Stimulated activated naive CD8-positive, alpha-beta T cell treated with anti-CD3 and anti-CD28 coated beads, Interleukin-15, Interleukin-2, amounts not matched to agents 100 ng/mL and 50 ng/mL, for 24 hours (primary cell): ENCODE measurements around the gene TCOF1.

ENCODE experiments used
- H3K27ac Mint-ChIP-seq: one replicate; pipeline ENCODE4 v1.8.0; 2021; ENCODE audit warnings: mild to moderate bottlenecking, mixed read lengths
- H3K27me3 Mint-ChIP-seq: one replicate; pipeline ENCODE4 v1.8.0; 2021; ENCODE audit warnings: mixed read lengths
- H3K36me3 Mint-ChIP-seq: one replicate; pipeline ENCODE4 v1.8.0; 2021; ENCODE audit warnings: low read depth, mixed read lengths
- H3K4me1 Mint-ChIP-seq: one replicate; pipeline ENCODE4 v1.8.0; 2021; ENCODE audit warnings: low read depth, mixed read lengths
- H3K4me3 Mint-ChIP-seq: one replicate; pipeline ENCODE4 v1.8.0; 2021; ENCODE audit warnings: mild to moderate bottlenecking, mixed read lengths
- H3K9me3 Mint-ChIP-seq: one replicate; pipeline ENCODE4 v1.8.0; 2021; ENCODE audit warnings: mixed read lengths

TCOF1 gene

DNA sequence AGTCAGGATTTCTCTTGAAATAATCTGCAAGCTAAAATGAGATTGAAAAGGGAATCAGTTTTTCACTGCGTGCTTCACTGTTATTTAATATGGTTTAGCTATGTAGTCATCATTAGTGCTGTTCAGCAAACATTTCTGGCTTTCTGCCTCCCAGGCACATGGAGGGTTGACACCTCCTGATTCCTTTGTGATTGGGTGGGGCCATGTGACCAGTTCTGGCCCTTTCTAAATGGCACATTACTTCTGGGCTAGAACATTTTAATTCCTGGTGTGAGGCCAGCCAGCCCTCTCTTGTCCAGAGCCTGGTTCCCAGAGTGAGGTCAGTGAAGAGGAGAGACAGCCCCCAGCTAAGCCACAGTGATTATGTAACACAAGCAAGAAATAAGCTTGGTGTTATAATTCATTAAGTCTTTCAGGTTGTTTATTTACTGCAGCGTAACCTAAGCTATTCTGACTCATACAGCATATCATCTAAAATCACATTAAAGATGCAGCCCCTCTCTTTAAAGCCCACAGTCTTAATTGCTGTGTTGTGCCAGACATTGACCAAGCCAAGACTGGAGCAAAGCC, 37.4 kb upstream of the TCOF1 start:
- H3K36me3 Mint-ChIP-seq: no peaks in the 10 kb centered on the region
- no peaks in the 10 kb centered on the region for H3K27me3 Mint-ChIP-seq
- H3K9me3 Mint-ChIP-seq: peaks cover 4% of the 10 kb centered on the region
- H3K4me1 Mint-ChIP-seq: peaks cover 3% of the 10 kb centered on the region
- H3K27ac Mint-ChIP-seq: no peak overlapping the region
- no peak overlapping the region for H3K4me3 Mint-ChIP-seq

DNA sequence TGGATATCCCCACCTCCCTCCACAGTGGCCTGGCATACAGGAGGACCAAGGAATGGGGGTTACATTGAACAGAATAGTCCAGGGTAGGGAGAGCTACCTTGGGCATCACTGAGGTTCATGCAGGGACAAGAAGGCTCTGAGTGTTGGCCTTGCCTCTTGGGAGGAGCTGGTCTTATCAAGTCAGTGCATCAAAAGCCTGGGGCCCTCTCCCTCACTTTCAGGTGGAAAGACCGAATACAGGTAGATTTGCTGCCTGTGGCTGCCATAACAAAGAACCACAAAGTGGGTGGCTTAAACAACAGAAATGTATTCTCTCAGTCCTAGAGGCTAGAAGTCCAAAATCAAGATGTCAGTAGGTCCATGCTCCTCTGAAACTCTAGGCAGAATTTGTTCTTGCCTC, 36.3 kb upstream of the TCOF1 start:
- Mint-ChIP-seq H3K27me3 (no peaks in the 10 kb centered on the region), H3K36me3 (no peaks in the 10 kb centered on the region), H3K4me1 (peaks cover 3% of the 10 kb centered on the region), H3K4me3 (no peak overlapping the region), H3K27ac (no peak overlapping the region), H3K9me3 (peaks cover 4% of the 10 kb centered on the region)

DNA sequence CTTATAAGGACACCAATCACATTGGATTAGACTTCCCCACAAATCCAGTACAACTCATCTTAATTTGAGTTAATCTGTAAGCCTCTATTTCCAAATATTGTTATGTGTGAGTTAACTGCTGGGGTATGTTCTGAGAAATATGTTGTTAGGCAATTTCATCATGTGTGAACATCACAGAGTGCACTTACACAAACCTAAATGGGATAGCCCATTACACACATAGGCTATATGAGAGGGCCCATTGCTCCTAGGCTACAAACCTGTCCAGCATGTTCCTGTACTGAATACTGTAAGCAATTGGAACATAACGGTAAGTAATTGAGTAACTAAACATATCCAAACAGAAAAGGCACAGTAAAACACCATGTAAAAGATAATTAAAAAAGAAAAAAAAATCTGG, 35.7 kb upstream of the TCOF1 start:
- H3K4me1 Mint-ChIP-seq: peaks cover 3% of the 10 kb centered on the region

DNA sequence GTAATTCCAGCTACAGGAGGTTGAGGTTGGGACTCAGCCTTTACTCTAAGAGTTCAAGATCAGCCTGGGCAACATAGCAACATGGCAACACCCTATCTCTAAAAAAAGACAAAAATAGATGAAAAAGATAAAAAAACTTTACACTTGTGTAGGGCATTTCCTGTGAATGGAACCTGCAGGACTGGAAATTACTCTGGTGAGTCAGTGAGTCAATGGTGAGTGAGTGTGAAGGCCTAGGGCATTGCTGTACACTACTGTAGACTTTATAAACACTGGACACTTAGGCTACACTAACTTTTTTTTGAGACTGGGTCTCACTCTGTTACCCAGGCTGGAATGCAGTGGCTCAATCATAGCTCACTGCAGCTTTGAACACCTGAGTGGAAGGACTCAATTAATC, 35.3 kb upstream of the TCOF1 start:
- Mint-ChIP-seq H3K27me3 (no peaks in the 10 kb centered on the region), H3K4me3 (no peak overlapping the region), H3K36me3 (no peaks in the 10 kb centered on the region), H3K9me3 (peaks cover 4% of the 10 kb centered on the region), H3K4me1 (peaks cover 3% of the 10 kb centered on the region), H3K27ac (no peak overlapping the region)

More for the DNA sequence above, 35.7 kb upstream of the TCOF1 start:
- Mint-ChIP-seq H3K36me3 (no peaks in the 10 kb centered on the region), H3K4me3 (no peak overlapping the region), H3K27ac (no peak overlapping the region), H3K27me3 (no peaks in the 10 kb centered on the region), H3K9me3 (peaks cover 4% of the 10 kb centered on the region)

DNA sequence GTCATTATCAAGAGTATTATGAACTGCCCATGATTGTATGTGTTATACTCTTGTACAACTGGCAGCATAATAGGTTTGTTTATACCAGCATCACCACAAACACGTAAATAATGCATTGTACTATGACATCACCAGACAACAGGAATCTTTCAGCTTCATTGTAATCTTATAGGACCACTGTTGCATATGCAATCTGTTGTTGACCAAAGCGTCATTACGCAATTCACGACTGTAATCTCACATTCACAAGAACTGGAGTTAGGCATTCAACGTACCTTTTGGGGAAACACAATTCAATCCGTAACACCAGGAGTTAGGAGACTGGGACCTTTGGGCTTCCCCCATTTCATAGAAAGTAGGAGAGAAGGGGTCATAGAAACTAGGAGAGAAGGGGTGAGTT, 34.4 kb upstream of the TCOF1 start:
- H3K27me3 Mint-ChIP-seq: no peaks in the 10 kb centered on the region
- H3K4me3 Mint-ChIP-seq: no peak overlapping the region
- no peaks in the 10 kb centered on the region for H3K4me1 Mint-ChIP-seq
- H3K9me3 Mint-ChIP-seq: peaks cover 4% of the 10 kb centered on the region
- H3K27ac Mint-ChIP-seq: no peak overlapping the region
- H3K36me3 Mint-ChIP-seq: no peaks in the 10 kb centered on the region

DNA sequence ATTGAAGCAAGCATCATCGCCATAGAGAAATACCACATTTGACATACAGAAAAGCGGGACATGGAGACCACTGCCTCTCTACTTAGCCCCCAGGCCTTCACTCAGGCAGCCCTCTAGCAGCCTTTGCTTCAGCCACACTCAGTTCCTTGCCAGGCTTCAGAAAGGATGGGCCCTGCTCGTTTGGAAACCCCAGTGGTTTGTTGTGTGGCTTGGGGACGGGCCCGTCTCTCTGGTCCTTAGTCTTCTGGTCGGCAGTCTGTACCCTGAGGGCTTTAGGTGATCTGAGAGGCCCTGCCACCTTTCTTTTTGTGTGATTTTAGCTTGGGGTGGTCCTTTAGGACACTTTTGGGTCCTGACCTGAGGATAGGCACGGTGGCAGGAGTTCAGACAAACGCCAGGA, 33.7 kb upstream of the TCOF1 start:
- H3K27me3 Mint-ChIP-seq: no peaks in the 10 kb centered on the region
- H3K9me3 Mint-ChIP-seq: peaks cover 4% of the 10 kb centered on the region
- no peaks in the 10 kb centered on the region for H3K36me3 Mint-ChIP-seq
- H3K27ac Mint-ChIP-seq: no peak overlapping the region
- H3K4me1 Mint-ChIP-seq: no peaks in the 10 kb centered on the region
- H3K4me3 Mint-ChIP-seq: no peak overlapping the region

DNA sequence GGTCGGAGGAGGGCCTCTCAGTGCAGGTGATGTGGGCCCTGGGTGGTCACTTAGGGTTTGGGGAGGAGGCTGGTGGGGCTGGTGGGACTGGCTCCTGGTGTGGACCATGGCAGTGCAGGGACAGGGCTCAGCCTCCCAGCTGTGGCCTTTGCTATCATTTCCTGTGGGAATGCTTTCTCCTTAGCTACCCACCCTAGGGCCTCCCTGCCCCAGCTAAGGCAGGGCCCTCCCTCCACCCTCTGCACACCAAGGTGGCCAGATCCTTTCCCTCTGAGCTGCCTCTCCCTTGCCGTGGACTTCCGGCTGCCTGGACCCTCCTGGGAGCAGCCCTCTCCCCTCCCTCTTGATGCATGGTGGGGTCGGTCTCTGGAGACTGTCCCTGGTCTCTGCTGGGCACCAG, 32.1 kb upstream of the TCOF1 start:
- H3K27me3 Mint-ChIP-seq: no peaks in the 10 kb centered on the region
- no peaks in the 10 kb centered on the region for H3K4me1 Mint-ChIP-seq
- no peak overlapping the region for H3K4me3 Mint-ChIP-seq
- H3K27ac Mint-ChIP-seq: no peak overlapping the region
- no peaks in the 10 kb centered on the region for H3K36me3 Mint-ChIP-seq
- peaks cover 4% of the 10 kb centered on the region for H3K9me3 Mint-ChIP-seq

DNA sequence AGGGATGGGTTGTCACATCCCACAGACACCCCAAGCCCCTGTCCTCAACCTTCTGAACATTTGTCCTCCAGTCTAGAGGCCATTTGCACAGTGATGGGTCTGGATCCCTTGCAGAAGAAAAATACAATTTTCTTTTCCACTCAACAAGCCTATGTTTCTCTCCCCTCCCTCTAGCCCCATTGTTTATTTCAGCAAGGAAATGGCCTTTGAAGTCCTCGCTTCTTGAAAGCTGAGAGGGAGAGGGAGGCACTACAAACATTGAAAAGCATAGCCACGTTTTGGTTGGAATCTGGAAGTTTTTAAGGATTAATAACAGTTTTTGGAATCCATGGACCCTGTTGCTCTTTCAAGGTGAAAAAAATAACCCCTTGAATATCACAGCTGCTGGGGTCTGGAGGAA, 30.8 kb upstream of the TCOF1 start:
- Mint-ChIP-seq H3K4me3 (no peak overlapping the region), H3K36me3 (no peaks in the 10 kb centered on the region), H3K27me3 (no peaks in the 10 kb centered on the region), H3K9me3 (peaks cover under 1% of the 10 kb centered on the region), H3K27ac (no peak overlapping the region), H3K4me1 (no peaks in the 10 kb centered on the region)

DNA sequence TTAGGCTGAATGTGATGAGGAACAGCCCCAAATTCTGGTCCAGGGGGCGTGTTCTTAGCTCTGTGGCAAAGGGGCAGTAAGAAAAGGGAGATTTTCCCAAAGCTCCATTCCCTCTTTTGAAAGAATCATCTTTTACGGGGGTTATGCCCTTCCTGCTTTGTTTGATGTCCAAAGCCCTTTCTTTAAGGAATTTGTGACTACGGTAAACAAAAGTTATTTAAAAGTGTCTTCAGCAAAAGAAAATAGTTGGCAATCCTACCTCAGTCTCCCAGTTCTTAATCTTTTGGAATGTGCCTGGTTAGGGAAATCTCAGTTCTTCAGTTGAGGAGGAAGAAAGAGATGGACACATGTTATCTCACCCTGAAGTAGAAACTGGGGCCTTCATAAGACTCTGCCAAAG, 30.4 kb upstream of the TCOF1 start:
- no peak overlapping the region for H3K4me3 Mint-ChIP-seq
- H3K27me3 Mint-ChIP-seq: no peaks in the 10 kb centered on the region
- H3K9me3 Mint-ChIP-seq: no peaks in the 10 kb centered on the region
- no peaks in the 10 kb centered on the region for H3K36me3 Mint-ChIP-seq
- no peaks in the 10 kb centered on the region for H3K4me1 Mint-ChIP-seq
- no peak overlapping the region for H3K27ac Mint-ChIP-seq

DNA sequence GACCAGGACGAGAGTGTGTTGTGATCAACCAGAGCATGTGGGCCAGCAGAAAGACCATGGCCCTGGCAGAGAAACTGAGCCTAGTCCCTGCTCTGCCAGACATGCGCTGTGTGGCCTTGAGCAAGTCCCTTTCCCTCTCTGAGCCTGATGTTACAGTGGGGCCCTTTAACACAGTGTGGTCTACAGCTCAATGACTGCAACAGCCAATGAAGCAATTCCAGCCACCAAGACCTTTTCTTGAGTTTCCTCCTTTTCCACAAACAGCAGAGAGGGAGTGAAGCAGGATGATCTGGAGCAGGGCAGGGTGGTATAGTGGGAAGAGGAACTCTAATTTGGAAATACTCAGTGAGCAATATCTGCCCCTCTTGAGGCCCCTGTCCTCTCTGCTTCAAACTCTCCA, 29.0 kb upstream of the TCOF1 start:
- Mint-ChIP-seq H3K9me3 (no peaks in the 10 kb centered on the region), H3K27me3 (no peaks in the 10 kb centered on the region), H3K4me3 (no peak overlapping the region), H3K36me3 (no peaks in the 10 kb centered on the region), H3K27ac (no peak overlapping the region), H3K4me1 (no peaks in the 10 kb centered on the region)

DNA sequence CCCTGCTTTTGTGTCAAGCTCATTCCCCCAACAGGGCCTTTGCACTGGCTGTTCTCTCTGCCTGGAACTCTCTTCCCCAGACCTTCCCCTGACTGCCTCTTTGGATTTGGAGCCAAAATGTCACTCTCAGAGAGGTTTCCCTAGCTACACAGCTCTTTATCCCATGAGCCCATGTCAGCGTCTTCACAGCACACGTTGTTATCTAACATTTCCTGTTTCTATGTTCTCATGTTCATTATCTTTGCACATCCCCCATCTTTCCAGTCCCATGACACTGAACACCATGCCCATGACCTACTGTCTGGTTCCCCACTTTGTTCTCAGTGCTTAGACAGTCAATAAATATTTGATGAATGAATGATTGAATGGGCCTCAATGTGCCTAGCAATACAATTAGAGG, 28.5 kb upstream of the TCOF1 start:
- no peaks in the 10 kb centered on the region for H3K4me1 Mint-ChIP-seq
- no peaks in the 10 kb centered on the region for H3K36me3 Mint-ChIP-seq
- no peaks in the 10 kb centered on the region for H3K9me3 Mint-ChIP-seq
- no peak overlapping the region for H3K4me3 Mint-ChIP-seq
- H3K27ac Mint-ChIP-seq: no peak overlapping the region
- no peaks in the 10 kb centered on the region for H3K27me3 Mint-ChIP-seq

DNA sequence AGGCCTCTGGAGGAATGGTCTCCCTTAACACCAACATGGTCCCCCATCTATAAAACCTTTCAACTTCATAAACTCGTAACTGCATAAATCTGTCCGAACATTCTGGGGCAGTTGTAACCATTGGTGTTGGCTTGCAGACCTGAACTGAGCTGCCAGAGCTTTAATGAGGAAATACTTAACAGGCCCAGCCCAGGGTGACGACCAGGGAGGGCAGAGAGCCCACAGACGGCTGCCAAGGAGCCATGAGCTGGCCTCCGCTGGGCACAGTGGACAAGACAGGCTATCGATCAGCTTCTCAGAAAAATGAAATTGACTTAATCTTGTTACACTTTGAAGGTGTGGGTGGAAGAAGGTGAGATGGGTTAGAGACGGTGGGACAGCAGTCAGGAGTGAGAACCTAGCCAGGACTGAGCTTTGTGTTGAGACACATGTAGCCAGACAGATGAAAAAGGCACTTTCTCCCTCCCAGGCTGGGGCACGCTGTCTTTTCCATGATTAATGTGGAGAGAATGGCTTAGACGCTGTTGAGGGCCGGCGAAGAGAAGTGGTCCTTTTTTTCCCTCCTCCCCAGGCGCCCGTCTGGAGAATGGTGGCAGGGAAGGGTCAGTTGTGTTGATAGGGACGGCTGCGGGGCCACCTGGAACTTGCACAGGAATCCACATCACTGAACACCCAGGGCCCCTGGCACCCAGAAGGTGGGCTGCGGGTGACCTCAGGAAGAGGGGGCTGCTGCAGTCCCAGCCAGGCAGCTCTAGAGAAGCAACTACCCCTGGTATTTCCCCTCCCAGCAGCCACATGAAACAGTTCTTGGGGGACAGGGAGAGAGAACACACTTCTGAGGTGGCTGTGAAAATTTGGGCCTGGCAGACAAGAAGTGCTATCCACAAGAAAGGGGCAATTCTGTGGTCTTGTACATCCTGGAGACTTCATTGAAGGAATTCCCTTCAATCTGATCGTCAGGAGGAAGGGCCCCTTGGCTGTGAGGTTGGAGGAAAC, 27.3 kb upstream of the TCOF1 start:
- no peaks in the 10 kb centered on the region for H3K27me3 Mint-ChIP-seq
- no peaks in the 10 kb centered on the region for H3K9me3 Mint-ChIP-seq
- no peaks in the 10 kb centered on the region for H3K4me1 Mint-ChIP-seq
- H3K4me3 Mint-ChIP-seq: no peak overlapping the region
- no peaks in the 10 kb centered on the region for H3K36me3 Mint-ChIP-seq
- H3K27ac Mint-ChIP-seq: no peak overlapping the region

DNA sequence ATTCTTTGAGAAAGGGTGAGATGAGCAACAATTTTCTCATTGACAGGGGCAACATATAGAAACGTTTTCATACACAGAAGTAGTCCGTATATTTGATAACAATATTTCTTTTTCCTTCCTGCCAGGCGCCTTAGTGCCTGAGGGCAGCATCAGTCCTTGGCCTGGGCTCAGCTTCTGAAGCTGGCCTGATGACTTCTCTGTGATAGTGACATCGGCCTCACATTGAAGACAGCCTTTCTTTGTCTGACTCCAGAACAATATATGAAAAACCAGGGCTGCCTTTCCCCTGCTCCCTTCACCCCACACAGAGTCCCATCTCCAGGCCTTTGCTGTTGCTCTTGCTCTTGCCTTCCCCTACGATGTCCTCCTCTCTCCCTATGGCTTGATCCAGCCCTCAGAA, 24.1 kb upstream of the TCOF1 start:
- Mint-ChIP-seq H3K9me3 (no peaks in the 10 kb centered on the region), H3K27me3 (no peaks in the 10 kb centered on the region), H3K27ac (no peak overlapping the region), H3K4me3 (no peak overlapping the region), H3K36me3 (no peaks in the 10 kb centered on the region), H3K4me1 (no peaks in the 10 kb centered on the region)

DNA sequence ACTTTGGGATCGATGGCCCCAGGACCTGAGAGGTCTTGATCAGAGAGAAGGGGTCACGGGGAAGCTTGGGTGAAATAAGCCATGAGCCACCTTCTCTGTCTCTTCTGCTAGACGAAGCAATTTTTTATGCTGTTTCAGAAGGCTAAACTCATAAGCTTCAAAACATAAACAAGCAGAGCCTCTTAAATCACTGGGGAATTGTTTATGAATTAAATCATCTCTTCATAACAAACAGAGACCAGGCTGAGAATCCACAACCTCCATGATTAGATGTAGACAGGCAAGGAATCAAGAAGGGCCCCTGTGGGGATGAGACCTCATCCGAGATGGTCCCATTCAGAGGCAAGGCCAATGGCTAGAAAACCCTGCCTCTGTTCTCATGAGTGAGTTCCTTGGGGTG, 21.7 kb upstream of the TCOF1 start:
- Mint-ChIP-seq H3K9me3 (no peaks in the 10 kb centered on the region), H3K27ac (no peak overlapping the region), H3K4me3 (no peak overlapping the region), H3K27me3 (no peaks in the 10 kb centered on the region), H3K4me1 (peaks cover 3% of the 10 kb centered on the region), H3K36me3 (no peaks in the 10 kb centered on the region)

DNA sequence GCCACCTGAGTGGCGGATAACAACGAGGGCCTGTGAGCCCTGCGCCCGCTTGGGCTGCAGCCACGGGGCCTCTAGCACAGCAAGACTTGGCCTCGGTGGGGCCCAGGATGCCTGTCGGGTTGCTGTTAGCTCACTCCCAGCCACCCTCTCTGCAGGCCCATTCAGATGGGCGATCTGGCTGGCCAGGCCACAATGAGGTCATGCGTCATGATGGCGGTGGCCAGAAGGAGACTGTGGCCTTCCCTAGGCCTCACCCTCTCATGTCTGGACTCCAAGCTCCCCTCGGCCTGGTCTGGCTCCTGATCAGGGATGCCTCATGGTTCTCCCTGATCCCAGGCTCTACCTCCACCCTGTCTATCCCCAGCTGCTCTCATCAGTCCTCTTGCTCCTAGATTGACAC, 19.0 kb upstream of the TCOF1 start:
- H3K36me3 Mint-ChIP-seq: no peaks in the 10 kb centered on the region
- peaks cover 11% of the 10 kb centered on the region for H3K4me1 Mint-ChIP-seq
- H3K4me3 Mint-ChIP-seq: no peak overlapping the region
- no peak overlapping the region for H3K27ac Mint-ChIP-seq
- no peaks in the 10 kb centered on the region for H3K9me3 Mint-ChIP-seq
- no peaks in the 10 kb centered on the region for H3K27me3 Mint-ChIP-seq

DNA sequence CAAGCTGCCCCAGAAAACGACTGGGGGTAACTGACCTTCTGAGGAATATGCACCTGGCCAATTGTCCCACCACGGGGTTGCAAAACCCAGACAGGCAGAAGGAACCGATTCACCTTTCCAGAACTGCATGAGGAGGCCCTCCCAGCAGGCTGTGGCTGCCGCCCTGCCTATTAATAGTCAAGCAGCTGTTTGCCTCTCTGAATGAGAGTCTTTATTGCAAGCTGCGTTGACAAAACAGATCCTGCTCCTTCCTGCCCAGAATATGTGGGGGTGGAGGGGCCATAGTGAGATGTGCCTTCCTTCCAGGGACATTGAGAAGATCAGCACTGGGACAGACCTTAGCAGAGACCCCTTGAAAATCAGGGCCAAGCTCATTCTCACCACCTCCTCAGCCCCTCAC, 18.3 kb upstream of the TCOF1 start:
- no peaks in the 10 kb centered on the region for H3K36me3 Mint-ChIP-seq
- H3K9me3 Mint-ChIP-seq: no peaks in the 10 kb centered on the region
- H3K27ac Mint-ChIP-seq: no peak overlapping the region
- H3K4me1 Mint-ChIP-seq: peaks cover 11% of the 10 kb centered on the region
- no peaks in the 10 kb centered on the region for H3K27me3 Mint-ChIP-seq
- H3K4me3 Mint-ChIP-seq: no peak overlapping the region
